DMS53 treated with DMSO at 0.1 percent for 48 hours (cell line): ENCODE measurements around the gene ITGA8.
A peak's percentile ranks its signal among the peaks of the same experiment; 100 is the strongest.
"Not testable (repeated sequence)": the region's sequence is repeated elsewhere in the genome, so short reads cannot be mapped to it uniquely, and the experiment has no call there.

Source experiments
- DNase-seq: peaks from one replicate; lab custom pipeline; 2025; ENCODE audit not compliant: unreplicated experiment; lab: John Stamatoyannopoulos, UW

Gene ITGA8

GRCh38 chr10:15624401-15625196 lies 95.1 kb downstream of the ITGA8 start:
- no peak for DNase-seq

GRCh38 chr10:15620836-15621515 lies 98.7 kb downstream of the ITGA8 start:
- no peak for DNase-seq

GRCh38 chr10:15620337-15620736 lies 99.4 kb downstream of the ITGA8 start:
- no peak for DNase-seq

- DNase-seq, result no peak
Measured at GRCh38 chr10:15609246-15609645, 110.5 kb downstream of the ITGA8 start.

DNA sequence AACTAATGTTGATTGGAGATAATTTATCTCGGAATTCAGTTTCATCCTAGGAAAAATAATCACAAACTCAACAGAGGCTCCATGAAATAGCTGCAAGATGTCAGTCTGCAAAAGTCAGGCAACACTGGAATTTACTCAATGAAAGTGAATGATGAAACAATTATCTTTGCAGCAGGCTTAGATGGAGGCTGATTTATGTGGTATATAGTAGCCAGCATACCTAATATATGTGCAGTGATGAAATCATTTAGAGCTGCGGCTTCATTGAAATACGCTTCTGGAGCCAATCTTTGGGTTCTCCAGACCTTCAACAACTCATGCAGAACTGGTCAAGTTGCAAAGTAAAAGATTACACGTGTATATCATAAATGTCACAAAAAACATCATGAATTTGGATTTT lies 113.3 kb downstream of the ITGA8 start:
- no peak for DNase-seq

GRCh38 chr10:15605740-15606369 lies 113.9 kb downstream of the ITGA8 start:
- DNase-seq, result no peak

GRCh38 chr10:15603446-15604011 lies 116.2 kb downstream of the ITGA8 start:
- no peak for DNase-seq

DNA sequence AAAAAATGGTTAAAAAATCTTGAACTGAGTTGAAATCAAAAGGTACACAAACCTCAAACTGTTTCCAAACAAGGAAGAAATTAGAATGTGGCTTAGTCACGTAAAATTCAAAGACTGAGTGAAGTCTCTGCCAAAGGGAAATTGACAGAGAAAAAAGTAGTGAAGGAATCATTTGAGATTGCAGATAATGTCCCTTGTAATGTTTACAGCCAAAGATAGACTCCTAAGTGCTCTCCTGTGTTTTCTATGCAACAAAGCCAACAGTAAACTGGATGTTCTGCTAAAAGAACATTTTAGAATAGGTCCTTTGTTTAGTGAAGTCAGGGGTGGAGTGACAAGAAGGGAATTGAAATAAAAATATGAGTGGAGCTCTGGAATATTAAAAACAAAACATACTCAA lies 117.9 kb downstream of the ITGA8 start:
- DNase-seq, result no peak

GRCh38 chr10:15595260-15595659 lies 124.5 kb downstream of the ITGA8 start:
- no peak for DNase-seq

GRCh38 chr10:15591937-15592336 lies 127.8 kb downstream of the ITGA8 start:
- no peak for DNase-seq

DNA sequence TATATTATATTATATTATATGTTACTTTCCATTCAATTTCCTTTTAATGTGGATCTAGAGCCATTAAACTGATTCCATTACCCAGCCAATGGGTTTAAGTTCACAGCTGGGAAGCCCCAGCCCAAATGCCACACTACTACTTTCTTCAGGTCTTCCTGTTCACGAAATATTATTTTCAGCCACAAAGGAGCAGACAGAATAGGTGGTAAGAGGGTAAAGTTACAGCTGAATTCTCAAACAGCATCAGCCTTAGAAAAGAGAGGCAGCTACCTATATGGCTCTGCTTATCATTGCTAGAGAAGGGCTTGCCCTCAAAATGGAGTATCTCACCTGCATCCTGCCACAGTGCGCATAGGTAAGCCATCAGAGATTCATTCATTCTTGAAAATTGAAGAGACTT lies 128.3 kb downstream of the ITGA8 start:
- no peak for DNase-seq

DNA sequence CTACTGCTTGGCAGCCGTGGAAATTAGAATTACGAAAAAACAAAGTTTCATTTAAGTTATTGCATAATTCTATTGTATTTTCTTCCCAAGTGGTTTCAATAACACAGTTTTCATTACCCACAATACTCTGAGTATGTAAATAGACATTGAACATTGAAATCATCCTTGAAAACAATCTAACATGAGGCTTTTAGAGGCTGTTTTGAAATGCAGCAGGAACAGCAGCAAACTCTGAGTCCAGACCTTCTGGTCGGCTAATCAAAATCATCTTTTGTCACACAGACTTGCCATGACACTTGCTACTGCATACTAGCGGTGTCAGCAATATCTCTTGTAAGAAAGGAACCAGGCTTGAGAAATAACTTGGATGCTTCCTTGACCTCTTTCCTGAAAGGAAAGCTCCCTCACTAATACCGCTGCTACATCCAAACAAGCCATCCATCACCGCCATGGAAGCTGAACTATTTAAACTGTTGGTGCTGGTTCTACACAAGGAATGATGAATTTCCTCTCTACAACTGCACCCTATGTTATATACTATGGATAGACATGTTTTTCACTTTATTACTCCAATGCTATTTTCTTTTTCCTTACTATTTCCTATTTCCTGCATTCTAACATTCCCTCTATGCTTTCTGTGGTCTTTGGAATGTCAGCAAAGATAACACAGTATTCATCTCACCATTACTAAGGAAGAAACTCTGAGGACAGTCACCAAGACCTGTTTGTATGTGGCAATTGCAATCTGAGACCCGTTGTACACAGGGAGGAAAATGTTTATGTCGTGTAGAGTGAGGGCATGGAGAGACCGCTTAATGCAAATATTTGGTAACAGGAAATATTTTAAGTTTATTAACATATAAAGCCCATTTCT lies 130.8 kb downstream of the ITGA8 start:
- no peak for DNase-seq

- DNase-seq, result no peak
Measured at GRCh38 chr10:15588151-15588550, 131.6 kb downstream of the ITGA8 start.

DNA sequence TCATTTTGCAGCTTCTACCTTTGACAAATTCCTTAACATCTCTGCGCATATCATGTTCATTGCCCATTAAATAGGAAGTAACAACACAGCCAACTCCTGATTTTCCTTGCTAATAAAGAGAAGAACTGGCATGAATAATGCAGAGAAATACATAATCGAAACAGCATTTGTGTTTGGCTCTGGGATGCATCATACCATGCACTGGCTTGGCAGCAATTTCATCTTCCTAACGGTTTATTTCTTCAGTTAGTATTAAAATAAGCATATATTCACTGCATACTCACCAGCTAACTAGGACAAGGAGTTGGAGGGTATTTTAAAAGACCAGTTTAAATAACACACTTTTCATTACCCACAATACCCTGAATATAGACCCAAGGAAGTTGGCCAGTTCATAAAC lies 132.5 kb downstream of the ITGA8 start:
- no peak for DNase-seq

DNA sequence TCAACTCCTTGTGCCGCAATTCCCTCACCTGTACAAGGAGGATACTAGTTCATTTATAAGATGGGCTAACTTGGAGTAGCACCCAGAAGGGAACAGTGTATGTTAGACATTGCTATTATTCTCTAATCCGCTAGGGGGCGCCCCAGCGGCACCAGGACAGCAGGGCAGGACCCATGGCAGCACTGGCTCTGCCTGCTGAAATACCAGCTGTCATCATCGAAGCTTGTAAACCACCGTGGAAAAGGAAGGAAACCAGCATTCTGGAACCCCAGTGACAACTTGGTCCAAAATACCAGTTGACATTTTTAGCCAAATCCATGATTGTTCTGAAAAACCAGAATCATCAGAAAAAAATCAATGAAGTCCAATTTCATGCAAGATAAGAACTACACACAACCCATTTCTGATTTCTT lies 134.4 kb downstream of the ITGA8 start:
- DNase-seq, result peak; percentile 5

DNA sequence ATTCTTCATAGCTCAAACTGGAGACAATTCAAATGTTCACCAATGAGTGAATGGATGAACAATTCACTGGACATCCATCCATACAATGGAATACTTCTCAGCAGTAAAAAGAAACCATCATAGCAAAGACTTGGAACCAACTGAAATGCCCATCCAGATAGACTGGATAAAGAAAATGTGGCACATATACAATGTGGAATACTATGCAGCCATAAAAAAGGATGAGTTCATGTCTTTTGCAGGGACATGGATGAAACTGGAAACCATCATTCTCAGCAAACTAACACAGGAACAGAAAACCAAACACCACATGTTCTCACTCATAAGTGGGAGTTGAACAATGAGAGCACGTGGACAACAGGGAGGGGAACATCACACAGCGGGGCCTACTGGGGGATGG lies 136.8 kb downstream of the ITGA8 start:
- not testable (repeated sequence) for DNase-seq

DNA sequence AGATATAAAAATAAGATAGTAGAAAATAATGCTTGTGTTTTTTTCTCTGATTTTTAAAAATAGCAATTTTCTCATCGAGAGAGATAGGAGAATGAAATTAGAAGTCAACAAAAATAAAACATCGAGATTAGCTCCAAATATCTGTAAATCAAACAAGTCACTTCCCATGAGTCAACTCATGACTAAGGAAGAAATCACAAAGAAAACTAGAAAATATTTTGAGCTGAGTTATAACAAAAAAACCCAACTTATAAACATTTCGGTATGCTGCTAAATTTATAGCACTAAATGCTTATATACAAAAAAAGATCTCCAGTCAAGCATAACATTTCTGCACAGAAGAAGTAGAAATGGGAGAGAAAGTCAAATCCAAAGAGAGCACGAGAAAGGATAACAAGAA lies 140.1 kb downstream of the ITGA8 start:
- DNase-seq, result no peak

DNA sequence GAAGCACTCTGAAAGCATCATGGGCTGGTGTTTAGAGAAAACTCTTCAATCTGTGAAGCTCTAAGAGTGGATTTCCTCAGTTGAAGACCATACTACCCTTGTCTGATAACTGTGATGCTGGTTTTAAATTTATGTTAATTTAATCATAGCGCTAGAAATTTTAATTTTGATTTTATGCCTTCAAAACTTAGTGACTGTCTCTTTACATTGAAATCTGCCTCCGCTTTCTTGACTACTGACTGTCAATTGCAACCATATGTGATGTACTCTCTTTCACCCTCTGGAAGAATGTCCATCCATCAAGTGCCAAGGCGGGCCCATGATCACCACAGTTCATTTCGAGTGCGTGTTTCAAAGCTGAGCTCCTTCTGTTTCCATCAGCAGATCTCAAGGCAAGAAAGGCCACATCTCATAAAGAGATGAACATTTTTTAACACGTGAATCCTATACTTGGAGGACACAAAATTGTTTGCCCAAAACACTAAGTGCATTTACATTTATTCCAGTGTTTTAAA lies 147.1 kb downstream of the ITGA8 start:
- DNase-seq, result no peak

GRCh38 chr10:15571575-15571974 lies 148.1 kb downstream of the ITGA8 start:
- no peak for DNase-seq

DNA sequence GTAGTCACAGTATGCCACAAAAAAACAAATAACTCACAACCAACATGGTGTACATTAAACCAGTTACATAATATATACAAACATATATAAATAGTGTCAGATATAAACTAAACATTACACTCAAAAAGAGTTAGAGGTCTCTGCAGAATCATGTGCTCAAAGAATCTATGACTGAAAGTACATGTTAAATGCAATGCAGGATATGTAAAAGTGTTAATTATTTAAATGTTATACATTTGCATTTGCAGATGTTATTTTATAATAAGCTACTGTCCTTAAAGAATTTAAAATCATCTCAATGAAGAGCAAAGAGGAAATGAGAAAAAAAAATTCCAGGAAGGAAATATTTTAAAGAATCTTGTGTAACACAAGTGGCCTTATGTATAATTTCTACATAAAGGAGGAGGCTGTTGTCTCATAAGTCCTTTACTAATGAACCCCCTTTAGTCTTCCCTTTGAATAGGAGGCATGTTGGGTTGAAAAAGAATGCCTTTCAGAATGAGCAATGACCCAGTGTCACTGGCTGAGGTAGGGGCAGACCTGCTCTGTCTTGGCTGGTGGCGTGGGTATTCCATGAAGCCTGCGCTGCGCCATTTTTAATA lies 148.9 kb downstream of the ITGA8 start:
- DNase-seq, result no peak
